DND-41 (cell line): ENCODE measurements around the gene ZNF419.

Experiments used
- CTCF ChIP-seq: IDR thresholded peaks from 2 replicates; pipeline ENCODE4 v1.5.1; 2012; ENCODE audit warnings: borderline replicate concordance, low read length, moderate library complexity, mild to moderate bottlenecking; ENCODE audit not compliant: poor library complexity, severe bottlenecking; ENCODE audit errors: extremely low read depth
- EZH2 ChIP-seq: IDR thresholded peaks from 3 replicates; pipeline ENCODE4 v1.6.1; 2012; ENCODE audit warnings: borderline replicate concordance, low read depth, mild to moderate bottlenecking, moderate library complexity, low read length, inconsistent platforms; ENCODE audit not compliant: severe bottlenecking

GRCh38 chr19:57473646-57474045, 13.9 kb upstream of the ZNF419 start:
- no peak for TF ChIP-seq CTCF
- no peak for TF ChIP-seq EZH2
